Esophagus squamous epithelium (tissue), 4 donors: ENCODE results near the gene GADD45G.

Source experiments
- POLR2A ChIP-seq, 4 donors: fragments of 450-650 bp; IDR thresholded peaks; one replicate each; pipeline ENCODE4 v1.6.1; 2017; ENCODE audit warnings: antibody characterized with exemption in 4 of 4, mild to moderate bottlenecking in 4 of 4, moderate library complexity in 3 of 4
- TF ChIP-seq, protein P1 (sequence below), 6 experiments: fragments of 450-650 bp in 4 of 6; fragments of 200-600 bp in 2 of 6; sonication (generic) in 2 of 6; IDR thresholded peaks; one replicate each; pipeline ENCODE4 v1.5.1; 2016 to 2019; ENCODE audit warnings: antibody characterized with exemption in 6 of 6, mild to moderate bottlenecking in 4 of 6, moderate library complexity in 4 of 6

GRCh38 chr9:89592213-89592815 is 12.5 kb upstream of the GADD45G start:
- TF ChIP-seq, protein P1, sequence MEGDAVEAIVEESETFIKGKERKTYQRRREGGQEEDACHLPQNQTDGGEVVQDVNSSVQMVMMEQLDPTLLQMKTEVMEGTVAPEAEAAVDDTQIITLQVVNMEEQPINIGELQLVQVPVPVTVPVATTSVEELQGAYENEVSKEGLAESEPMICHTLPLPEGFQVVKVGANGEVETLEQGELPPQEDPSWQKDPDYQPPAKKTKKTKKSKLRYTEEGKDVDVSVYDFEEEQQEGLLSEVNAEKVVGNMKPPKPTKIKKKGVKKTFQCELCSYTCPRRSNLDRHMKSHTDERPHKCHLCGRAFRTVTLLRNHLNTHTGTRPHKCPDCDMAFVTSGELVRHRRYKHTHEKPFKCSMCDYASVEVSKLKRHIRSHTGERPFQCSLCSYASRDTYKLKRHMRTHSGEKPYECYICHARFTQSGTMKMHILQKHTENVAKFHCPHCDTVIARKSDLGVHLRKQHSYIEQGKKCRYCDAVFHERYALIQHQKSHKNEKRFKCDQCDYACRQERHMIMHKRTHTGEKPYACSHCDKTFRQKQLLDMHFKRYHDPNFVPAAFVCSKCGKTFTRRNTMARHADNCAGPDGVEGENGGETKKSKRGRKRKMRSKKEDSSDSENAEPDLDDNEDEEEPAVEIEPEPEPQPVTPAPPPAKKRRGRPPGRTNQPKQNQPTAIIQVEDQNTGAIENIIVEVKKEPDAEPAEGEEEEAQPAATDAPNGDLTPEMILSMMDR (IDR thresholded peaks at IDR 0.05): no peak
- no peak for TF ChIP-seq POLR2A (IDR thresholded peaks at IDR 0.05)
